ENCODE measurements around the gene FSTL1.

FSTL1 gene

DNA sequence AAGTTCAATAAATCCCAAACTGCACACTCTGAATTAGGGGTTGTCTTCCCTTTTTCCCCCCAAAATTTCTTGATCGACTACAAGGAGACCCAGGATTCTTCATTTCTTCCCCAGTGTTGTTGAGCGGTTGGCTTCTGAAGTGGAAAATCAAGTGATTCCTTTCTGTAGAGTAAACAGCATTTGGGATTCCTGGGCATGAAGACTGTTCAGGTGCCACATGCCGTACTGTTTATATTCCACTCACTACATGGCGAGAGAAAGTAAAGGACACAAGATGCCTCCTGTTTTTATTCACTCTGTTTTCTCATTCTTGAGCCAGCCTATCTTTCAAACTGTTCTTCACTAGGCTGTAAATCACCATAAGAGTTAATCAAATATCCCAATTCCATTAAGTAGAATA is 12.6 kb downstream of the FSTL1 start:
- no peak for DNase-seq

DNA sequence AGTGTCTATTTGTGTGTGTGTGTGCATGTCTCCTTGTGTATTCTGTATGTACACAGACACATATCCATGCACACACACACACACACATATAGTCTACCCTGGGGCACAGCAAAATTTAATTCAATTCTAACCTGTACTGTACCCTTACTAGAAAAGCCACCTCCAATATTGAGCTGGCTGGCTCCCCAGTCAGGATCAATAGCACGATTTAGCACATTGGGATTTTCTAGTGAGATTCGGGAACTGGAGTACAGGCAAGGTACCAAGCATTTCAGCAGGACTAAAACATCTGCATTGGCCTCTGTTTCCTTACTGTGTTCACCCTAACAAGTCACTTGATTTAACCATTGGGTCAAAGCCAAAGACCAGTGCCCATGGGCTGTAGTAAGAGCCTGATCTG is 13.2 kb downstream of the FSTL1 start:
- no peak for DNase-seq

DNA sequence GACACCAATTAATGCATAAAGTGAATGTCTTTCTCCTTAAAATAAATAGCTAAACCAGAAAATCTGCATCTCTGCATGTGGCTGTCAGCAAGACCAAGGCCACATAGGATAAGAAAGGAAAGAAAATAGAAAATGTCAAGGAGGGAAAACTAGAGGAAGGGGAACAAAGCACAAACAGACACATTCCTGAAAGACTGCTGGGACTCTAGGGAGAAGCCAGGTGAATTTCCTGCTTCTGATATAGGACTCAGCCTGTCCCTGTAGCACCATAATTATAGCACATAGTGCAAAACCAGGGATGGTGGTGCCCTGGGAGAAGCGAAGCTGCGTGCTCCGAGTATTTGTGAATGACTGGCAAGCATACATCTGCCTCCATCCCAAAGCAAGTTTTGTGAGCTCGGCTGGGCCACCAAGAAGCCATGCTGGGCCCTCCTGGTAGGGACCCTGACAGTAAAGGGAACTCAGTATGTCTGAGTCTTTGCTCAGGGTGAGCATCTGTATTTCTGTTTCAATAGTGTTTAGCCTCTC is 14.2 kb downstream of the FSTL1 start:
- DNase-seq: no peak

DNA sequence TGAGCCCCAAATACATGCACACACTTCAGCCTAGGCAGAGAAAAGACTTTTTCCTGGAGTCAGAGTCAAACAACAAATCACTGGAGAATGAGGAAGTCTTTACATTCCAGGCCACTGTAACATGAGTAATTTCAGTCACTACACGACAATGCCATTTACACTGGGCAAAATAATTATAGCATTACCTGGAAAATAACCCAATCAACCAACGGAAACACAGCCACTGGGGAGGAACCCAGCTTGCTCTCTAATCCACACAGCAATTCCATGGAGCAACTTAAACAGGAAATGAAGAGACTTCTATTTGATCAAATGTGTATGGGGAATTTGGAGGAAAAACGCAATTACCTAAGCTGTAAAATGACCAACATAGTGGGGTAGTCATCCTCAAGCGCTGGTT is 15.2 kb downstream of the FSTL1 start:
- DNase-seq: no peak

DNA sequence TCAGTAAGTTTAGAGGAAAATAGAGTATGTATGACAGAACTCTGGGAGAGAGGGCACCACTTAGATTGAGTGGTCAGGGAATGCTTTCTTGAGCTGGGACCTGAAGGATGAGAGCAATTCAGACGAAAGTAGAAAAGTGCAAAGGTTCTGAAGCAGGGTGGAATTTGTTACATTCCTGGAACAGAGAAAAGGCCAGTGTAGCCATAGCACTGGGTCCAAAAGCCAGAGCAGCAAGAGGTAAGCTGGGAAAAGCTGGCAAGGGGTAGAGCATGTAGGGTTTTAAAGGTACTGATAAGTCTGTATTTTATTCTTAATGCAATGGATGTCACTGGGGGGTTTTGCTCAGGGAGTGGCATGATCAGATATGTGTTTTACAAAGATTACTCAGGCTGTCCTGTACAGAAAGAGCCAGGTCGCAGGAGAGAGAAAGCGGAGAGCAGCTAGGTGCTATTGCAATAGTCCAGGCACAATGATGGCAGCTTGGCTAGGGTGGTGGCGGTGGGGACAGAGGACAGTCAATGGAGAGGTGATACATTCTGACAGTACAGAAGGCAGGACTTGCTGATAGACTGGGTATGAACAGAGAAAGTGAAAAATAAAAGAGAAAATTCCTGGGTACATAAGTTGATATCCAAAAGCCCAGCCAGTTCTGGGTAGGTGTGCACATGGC is 17.0 kb downstream of the FSTL1 start:
- DNase-seq: no peak

DNA sequence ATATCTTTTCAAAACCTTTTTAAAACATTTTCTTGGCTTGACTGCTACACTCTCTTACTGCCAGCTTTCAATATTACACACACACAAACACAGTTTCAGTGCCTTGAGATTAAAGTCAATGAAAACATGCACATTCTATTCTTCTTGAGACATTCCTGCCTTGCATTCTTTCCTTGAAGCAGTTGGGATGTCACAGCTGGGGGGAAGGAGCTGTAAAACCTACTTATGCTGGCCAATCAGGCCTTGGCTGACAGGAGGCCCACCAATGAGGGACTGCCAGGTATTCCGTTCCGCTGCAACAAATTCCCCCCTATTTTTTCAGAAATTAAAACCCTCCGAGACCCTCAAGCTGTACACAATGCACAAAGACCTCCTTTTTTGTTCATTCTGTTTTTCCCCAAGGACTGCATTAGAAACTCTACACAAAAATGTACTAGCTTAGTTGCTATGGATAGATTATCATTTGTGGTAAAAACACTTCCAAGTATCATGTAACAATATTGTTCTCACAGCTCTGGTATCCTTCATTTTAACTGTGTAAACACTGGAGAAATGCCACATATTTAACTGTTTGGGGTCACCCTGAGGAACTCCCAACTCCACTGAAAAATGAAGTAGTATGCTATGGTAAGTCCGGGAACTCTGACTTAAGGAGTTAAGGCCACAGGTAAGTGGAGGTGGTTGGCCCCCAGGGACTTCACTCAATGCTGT is 18.5 kb downstream of the FSTL1 start:
- DNase-seq: no peak

DNA sequence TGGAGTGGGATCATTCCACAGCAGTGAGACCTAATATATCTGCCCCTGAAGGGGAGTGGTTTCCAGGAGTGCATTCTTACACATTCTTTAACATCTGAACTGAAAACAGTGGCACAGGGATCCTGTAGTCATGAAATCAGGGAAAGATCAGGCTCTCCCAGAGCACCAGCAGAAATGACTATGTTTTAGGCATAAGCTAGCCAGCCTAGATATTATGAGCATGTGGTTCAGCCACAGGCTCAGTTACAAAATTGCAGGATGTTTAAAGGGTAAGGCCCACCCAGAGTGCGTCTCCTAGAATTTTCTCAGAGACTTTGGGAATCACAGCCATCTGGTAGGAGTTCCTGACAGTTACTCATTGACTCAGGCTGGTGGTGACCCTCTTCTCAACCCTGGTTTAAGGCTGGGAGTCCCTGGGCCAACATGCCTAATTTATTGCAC is 20.9 kb downstream of the FSTL1 start:
- DNase-seq: no peak

DNA sequence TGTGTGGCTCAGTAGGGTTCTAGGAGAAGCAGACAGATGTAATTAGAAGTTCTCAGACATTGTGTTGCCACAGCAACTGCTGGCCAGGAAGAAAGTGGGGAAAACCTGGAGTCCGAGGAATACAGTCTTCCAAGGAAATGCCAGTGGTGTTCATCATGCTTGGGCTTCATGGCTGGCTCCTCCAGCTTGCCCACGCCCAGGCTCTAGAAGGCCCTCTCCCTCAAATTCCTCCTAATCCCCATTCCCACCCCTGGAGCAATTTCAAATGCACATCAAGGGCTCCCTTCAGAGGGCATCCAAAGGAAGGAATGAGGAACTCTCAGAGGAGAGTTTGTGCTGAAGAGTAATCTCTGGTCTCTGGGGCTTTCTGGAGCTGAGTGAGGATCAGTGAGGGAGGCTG is 21.9 kb downstream of the FSTL1 start:
- no peak for DNase-seq

DNA sequence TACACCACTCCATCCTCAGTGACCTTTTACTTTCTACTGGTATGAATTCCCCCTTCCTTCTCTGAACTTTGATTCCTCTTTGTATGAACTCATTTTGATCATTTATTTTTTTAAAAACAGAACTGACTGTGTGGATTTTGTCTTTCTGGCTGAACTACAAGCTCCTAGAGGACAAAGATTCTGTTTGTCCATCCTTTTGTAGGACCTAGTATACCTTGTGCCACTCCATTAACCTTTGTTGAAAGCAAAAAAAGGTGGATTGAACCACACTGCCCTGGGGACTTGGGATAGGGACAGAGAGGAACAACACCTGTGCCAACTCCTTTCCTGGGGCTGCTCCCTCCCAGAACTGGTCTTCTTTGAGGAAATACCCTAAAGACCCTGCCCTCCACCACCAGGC is 23.6 kb downstream of the FSTL1 start:
- DNase-seq: no peak

DNA sequence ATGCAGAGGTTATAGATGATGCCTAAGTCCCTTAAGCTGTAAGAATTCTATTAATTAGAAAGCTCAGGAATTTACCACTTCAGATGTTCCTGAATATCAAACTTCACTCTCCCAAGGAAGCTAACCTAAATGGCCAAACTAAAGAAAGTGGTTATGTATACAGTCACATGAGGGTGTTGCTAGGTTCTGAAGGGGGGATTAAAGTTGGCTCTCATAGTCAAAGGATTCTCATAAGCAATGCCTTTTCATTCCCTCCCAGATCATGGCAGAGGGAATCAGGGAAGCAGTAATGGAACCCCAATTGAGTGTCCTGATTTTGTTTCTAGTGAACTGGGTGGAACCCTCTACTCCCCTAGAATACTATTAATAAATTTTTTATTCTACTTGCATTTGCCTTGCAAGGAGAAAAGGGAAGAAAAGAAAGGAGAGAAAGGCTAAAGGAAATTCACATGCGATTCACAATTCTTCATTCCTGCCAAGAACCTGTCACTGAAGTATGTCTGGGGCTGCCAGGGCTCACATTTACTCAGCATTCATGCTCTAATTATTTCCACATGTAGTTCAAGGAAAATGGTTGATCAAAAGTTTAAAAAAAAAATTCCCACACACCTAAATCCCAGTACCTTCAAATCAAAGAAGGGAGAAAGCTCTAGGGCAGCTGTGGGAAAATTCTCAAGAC is 25.1 kb downstream of the FSTL1 start:
- no peak for DNase-seq

DNA sequence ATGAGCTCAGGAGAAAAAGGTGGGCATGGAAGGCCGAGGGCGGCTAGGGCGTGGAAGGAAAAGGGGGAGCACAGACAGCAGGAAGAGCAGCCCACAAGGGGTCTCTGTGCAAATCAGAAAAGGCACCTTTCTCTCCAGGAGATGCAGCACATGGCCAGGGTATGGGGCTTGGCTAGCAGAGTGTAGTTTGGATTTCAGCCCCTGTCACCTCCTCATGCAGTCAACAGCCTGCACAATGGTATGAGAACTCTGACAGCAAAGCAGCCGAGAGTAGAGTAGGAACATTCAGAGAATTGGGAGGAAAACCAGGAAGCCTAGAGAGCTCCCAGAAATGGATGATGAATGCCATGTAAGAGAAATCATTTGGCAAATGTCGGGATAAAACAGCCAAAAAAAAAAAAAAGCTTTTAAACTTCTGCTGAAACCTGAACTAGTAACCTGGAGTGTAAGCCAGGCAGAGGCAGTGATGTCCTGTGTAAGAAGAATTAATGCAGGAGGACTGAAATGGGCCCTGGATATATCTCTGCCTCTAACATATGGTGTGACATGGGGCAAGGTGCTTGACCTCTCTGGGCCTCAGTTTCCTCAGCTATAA is 25.7 kb downstream of the FSTL1 start:
- DNase-seq: no peak

DNA sequence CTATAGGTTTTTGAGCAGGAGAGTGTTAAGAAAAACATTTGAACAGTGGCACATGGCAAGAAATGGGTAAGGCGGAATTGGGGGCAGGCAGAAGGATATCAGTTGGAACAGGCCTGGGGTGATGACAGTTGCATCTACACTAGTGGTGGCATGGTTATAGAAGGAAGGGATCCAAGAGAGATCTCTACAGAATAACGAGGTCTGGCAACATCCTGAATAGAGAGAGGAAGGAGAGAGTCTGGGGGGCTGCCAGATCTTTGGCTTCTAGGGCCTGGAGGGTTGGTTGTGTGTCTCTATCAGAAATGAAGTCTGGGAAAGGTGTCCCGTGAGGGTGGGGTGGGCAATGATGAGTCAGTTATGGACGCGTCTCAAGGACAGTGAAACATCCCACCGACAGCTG is 26.3 kb downstream of the FSTL1 start:
- DNase-seq: no peak

DNA sequence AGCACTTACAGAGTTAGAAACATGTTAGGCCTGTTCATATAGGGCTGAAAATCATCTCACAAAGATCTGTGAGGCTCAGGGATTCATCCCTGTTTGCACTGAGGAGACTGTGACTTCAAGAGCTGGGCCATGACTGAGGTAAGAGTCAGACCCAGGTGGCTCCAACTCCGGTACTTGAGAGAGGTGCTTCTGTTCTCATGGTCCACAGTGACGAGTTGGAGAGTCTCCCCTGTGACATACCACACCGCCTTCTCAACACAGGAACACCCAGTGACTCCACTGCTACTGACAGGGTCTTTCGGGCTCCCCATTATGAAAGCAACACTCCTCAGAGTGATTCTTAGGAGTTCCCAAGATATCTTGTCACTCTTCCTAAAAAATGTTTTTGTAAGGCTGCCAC is 27.4 kb downstream of the FSTL1 start:
- DNase-seq: no peak

DNA sequence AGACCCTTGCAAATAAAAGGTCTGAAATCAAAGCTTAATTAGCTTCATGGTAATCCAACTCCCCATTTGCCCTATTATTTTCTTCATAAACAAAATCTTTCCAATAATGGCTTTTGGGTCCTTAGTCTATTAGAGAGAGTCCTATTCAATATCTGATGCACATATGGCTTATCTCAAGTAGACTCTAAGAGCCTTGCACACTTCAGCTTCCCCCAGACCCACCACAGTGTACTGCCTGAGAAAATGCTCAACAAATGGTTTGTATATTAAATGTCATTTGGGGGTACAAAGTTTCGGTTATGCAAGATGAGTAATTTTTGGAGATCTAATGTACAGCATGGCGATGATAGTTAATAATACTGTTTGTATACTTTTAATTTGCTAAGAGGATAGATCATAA is 28.9 kb downstream of the FSTL1 start:
- no peak for DNase-seq

DNA sequence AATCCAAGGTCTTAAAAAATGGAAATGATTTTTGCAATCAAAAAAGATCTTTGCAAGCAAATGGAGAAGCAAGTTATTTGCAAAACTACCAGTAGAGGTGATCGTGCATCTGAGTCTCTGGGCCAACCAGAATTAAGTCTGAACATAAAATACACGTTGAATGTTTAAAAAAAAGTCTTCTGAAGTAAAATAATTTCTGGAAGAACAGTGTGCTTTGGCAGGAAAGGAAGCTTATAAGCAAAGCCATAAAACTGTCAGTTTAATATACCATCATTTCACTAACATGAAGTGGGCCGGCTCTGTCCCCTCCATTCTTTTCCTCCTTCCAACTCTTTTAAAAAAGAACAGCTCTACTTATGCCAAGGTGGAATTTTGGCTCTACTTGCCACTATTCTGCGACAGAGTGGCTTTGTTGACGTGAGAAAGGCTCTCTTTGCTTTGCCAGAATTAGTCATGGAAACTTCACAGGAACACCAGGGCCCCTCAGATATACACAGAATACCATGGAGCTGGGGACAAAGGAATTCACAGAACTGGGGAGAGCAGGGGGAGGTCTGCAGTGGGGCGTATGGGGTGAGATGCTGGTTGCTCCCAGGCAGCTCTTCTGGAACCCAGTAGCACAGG is 29.8 kb downstream of the FSTL1 start:
- DNase-seq: no peak

DNA sequence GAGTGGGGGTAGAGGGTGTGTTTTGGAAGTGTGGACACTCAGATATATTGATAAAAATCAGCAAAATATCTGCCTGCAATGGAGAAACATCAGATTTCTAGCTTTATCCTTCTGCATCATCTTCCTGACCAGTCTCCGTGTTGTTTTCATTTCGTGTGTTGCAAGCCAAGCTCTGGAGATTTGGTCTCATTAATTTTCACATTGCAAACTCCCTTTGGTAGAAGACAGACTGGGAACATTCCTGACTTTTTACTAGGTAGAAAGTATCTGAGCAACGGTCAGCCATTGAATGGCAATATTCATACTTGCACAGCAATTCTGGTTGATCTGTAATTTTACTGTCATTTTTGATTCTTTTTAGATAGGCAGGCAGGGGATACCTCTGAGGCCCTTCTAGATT is 30.4 kb downstream of the FSTL1 start:
- no peak for DNase-seq

DNA sequence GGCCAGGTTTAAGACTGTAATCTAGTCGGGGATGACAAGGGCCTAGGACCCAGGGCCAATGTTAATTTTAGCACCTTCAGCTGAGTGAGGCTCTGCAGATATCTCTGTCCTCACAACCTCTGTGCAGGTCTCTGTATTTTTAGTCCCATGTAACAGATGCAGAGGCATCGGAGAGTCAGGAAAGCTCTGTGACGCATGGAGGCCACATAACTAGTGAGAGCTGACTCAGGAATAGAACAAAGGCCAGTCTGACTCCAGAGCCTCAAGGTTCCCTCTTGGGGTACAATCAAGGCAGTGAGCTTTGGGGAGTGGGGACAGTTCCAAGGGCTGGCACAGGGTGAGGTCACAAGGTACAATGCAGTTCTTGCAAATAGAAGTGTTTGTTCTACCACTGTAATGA is 31.0 kb downstream of the FSTL1 start:
- DNase-seq: no peak

DNA sequence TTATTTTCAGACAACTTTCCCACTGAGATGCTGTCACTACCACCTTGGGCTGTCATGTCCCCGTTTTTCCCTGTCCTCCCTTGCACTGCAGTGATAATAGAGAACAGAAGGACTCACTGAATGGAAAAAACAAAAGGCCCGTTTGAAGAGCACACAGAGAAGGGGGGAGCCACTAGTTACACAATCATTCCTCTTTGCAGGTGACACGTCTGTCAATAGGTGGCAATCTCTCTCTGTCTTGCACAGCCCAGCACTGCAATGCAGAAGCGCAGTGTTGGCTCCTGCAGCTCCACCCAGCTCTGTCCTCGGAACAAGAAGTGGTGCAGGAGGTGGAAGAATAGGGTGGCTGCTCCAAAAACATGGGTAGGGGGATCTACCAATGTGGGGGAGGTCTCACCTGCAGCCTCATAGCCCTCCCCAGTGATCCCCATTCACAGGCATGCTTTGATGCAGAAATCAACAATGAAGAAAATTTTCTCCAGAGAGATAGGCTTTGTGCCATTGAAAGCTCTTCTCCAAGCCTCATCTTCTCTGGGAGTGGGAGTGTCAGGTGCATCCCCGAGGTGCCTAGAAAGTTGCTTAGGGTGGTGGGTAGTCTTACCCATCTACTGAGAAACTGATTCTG is 31.8 kb downstream of the FSTL1 start:
- peak; percentile 19 for DNase-seq

DNA sequence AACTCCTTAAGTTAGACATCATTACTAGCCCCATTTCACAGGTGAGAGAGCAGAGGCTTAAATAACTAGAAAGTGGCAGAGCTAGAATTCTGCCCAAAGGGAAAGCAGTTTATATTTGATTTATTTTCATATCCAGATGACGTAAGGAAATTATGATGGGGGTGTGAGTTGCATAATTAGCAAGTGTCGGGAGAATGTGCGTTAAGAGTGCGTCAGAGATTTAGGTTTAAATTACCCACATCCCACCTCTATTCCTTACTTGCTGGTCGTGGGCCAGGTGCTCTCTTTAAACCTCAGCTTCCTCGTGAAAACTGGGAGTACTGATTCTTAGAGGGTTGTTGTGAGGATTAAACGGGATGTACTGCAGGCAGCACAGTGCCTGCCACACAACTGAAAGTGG is 32.3 kb downstream of the FSTL1 start:
- no peak for DNase-seq

DNA sequence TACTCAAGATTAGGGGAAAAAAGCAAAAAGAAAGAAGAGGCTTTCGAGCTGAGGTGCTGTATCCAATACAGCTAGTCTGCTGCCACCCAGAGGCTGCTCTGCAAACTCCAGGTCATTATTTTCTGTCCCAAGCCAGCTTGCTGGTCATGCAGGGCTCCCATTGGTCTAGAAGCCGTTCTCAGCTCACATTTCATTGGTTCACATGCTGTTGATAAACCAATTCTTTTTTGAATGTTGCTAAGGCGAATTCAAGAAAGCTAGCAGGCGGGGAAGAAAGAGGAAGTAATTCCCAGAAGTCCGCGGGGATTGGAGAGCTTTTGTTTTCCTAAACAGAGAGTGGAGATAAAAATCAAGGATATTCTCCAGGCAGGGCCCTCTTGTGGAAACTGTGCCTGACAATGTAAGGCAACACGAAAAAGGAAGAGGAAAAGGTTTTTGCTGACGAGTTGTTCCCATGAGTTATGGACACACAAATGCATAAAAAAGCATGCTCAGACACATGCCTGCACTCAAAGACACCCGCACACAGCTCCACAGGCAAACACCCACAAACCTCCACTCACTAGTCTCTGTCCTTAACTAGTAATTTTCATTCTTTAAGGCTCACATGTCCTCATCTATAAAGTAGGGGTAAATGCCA is 33.4 kb downstream of the FSTL1 start:
- DNase-seq: peak; percentile 88

DNA sequence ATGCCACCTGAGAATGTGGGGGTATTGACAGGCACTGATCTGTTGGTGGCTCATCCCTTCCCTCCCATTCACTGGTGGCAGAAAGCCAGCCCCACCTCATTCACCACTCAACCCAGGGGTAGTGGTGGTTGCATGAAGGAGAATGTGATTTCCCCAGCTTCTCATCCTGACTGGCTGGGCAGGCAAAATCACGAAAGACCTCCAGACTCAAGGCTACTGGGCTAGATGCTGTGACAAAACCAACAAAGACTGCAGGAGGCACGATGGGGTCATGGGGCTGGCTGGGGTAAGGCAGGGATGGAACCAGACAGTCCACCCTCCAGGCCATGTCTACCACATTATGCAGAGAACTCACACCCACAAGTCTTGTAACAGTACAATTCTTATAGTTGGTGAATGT is 33.9 kb downstream of the FSTL1 start:
- DNase-seq: no peak

DNA sequence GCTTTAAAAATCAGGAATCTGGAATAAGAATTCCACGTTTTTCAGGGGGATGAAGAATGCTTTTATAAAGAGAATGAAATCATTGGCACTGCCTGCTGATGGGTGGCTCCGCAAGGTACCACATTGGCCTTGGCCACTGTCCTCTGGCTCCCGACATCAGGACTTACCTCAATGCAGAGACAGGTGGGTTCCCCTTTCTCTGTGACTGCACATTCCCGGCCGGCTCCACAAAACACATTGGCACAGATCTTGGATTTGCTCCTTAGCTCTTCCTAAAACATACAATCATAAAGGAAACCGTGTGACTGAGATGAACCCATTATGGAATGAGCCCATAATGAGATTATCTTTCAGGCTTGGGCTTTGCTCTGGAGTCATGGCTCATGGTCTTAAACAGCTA is 35.0 kb downstream of the FSTL1 start:
- DNase-seq: no peak

Data from CD4-positive, alpha-beta T cell treated with Interleukin-21 for 1 hour (primary cell).